Measurements from ENCODE around the gene TMEFF2.
"Not testable (repeated sequence)": the region's sequence is repeated elsewhere in the genome, so short reads cannot be mapped to it uniquely, and the experiment has no call there.

The TMEFF2 gene

GRCh38 chr2:192128655-192129054, 66.1 kb downstream of the TMEFF2 start:
- DNase-seq (ENCODE audit: low read depth in 2 of 2) = no peak

- no peak for DNase-seq (ENCODE audit: low read depth in 2 of 2)
Observed at GRCh38 chr2:192127434-192127833, 67.3 kb downstream of the TMEFF2 start.

- no peak for DNase-seq (ENCODE audit: low read depth in 2 of 2)
Observed at GRCh38 chr2:192126912-192127311, 67.8 kb downstream of the TMEFF2 start.

GRCh38 chr2:192126426-192126825, 68.3 kb downstream of the TMEFF2 start:
- DNase-seq (ENCODE audit: low read depth in 2 of 2) = no peak

- DNase-seq (ENCODE audit: low read depth in 2 of 2) = peak; percentile 32 to 36
Observed at GRCh38 chr2:192124571-192124970, 70.2 kb downstream of the TMEFF2 start.

- DNase-seq (ENCODE audit: low read depth in 2 of 2) = no peak
Observed at GRCh38 chr2:192123847-192124246, 70.9 kb downstream of the TMEFF2 start.

- DNase-seq (ENCODE audit: low read depth in 2 of 2) = no peak
Observed at GRCh38 chr2:192122946-192123345, 71.8 kb downstream of the TMEFF2 start.

- DNase-seq (ENCODE audit: low read depth in 2 of 2) = no peak
Observed at GRCh38 chr2:192122141-192122540, 72.6 kb downstream of the TMEFF2 start.

GRCh38 chr2:192119536-192119935, 75.2 kb downstream of the TMEFF2 start:
- no peak for DNase-seq (ENCODE audit: low read depth in 2 of 2)

- DNase-seq (ENCODE audit: low read depth in 2 of 2) = no peak
Observed at GRCh38 chr2:192117705-192118104, 77.0 kb downstream of the TMEFF2 start.

- not testable (repeated sequence) for DNase-seq (ENCODE audit: low read depth in 2 of 2)
Observed at GRCh38 chr2:192111536-192111935, 83.2 kb downstream of the TMEFF2 start.

GRCh38 chr2:192099742-192100141, 95.0 kb downstream of the TMEFF2 start:
- DNase-seq (ENCODE audit: low read depth in 2 of 2) = no peak

- no peak for DNase-seq (ENCODE audit: low read depth in 2 of 2)
Observed at GRCh38 chr2:192098814-192099491, 95.8 kb downstream of the TMEFF2 start.

GRCh38 chr2:192091476-192091875, 103.3 kb downstream of the TMEFF2 start:
- no peak for DNase-seq (ENCODE audit: low read depth in 2 of 2)

GRCh38 chr2:192090911-192091310, 103.8 kb downstream of the TMEFF2 start:
- DNase-seq (ENCODE audit: low read depth in 2 of 2) = no peak

- DNase-seq (ENCODE audit: low read depth in 2 of 2) = no peak
Observed at GRCh38 chr2:192087398-192087958, 107.3 kb downstream of the TMEFF2 start.

GRCh38 chr2:192082121-192082520, 112.6 kb downstream of the TMEFF2 start:
- DNase-seq (ENCODE audit: low read depth in 2 of 2) = no peak

- not testable (repeated sequence) for DNase-seq (ENCODE audit: low read depth in 2 of 2)
Observed at GRCh38 chr2:192080096-192080495, 114.6 kb downstream of the TMEFF2 start.

GRCh38 chr2:192073878-192074277, 120.9 kb downstream of the TMEFF2 start:
- DNase-seq (ENCODE audit: low read depth in 2 of 2) = no peak

GRCh38 chr2:192072778-192073177, 122.0 kb downstream of the TMEFF2 start:
- DNase-seq (ENCODE audit: low read depth in 2 of 2) = no peak

GRCh38 chr2:192072261-192072660, 122.5 kb downstream of the TMEFF2 start:
- DNase-seq (ENCODE audit: low read depth in 2 of 2) = no peak

GRCh38 chr2:192070099-192070498, 124.6 kb downstream of the TMEFF2 start:
- DNase-seq (ENCODE audit: low read depth in 2 of 2) = peak; percentile 3 to 4

GRCh38 chr2:192069417-192069816, 125.3 kb downstream of the TMEFF2 start:
- DNase-seq (ENCODE audit: low read depth in 2 of 2) = no peak

GRCh38 chr2:192068966-192069365, 125.8 kb downstream of the TMEFF2 start:
- no peak for DNase-seq (ENCODE audit: low read depth in 2 of 2)
